H9 (cell line): ENCODE results near the gene CHCHD6. TPM values are rescaled to one million over a fixed set of nuclear protein-coding genes. Genes with fewer than 3 reads are reported as not detected.
A peak's percentile ranks its signal among the peaks of the same experiment; 100 is the strongest.

Experiments
- DNase-seq: peaks from one replicate; pipeline ENCODE4 v3.0.0-alpha.2; 2017
- H2AFZ ChIP-seq: one replicate; pipeline ENCODE4 v1.6.1; 2013; ENCODE audit warnings: mild to moderate bottlenecking, low read length, control low read depth, moderate library complexity
- H2AK5ac ChIP-seq: 2 replicates; pipeline ENCODE4 v1.6.1; 2013; ENCODE audit warnings: low read length, control low read depth, mixed read lengths; ENCODE audit not compliant: insufficient read length
- H2BK120ac ChIP-seq: one replicate; pipeline ENCODE4 v1.6.1; 2013; ENCODE audit warnings: low read depth, mild to moderate bottlenecking, low read length, control low read depth, inconsistent platforms; ENCODE audit not compliant: poor library complexity, severe bottlenecking
- H2BK12ac ChIP-seq: 2 replicates; pipeline ENCODE4 v1.6.1; 2013; ENCODE audit warnings: low read length, control low read depth, mixed read lengths, low read depth; ENCODE audit not compliant: insufficient read length
- H2BK15ac ChIP-seq: 2 replicates; pipeline ENCODE4 v1.6.1; 2013; ENCODE audit warnings: low read depth, low read length, control low read depth
- H2BK20ac ChIP-seq: one replicate; pipeline ENCODE4 v1.6.1; 2013; ENCODE audit warnings: low read depth, mild to moderate bottlenecking, low read length, control low read depth, inconsistent platforms; ENCODE audit not compliant: poor library complexity, severe bottlenecking
- H2BK5ac ChIP-seq: 2 replicates; pipeline ENCODE4 v1.6.1; 2013; ENCODE audit warnings: low read length, control low read depth, mixed read lengths; ENCODE audit not compliant: insufficient read length
- H3K14ac ChIP-seq: 2 replicates; pipeline ENCODE4 v1.6.1; 2013; ENCODE audit warnings: low read length, control low read depth; ENCODE audit not compliant: insufficient read depth
- H3K18ac ChIP-seq: 2 replicates; pipeline ENCODE4 v1.6.1; 2013; ENCODE audit warnings: low read depth, mild to moderate bottlenecking, mixed read lengths, low read length, control low read depth; ENCODE audit not compliant: insufficient read length
- H3K23ac ChIP-seq: 2 replicates; pipeline ENCODE4 v1.6.1; 2013; ENCODE audit warnings: low read length, control low read depth, mixed read lengths, low read depth; ENCODE audit not compliant: insufficient read length
- H3K23me2 ChIP-seq: 2 replicates; pipeline ENCODE4 v1.6.1; 2013; ENCODE audit warnings: low read depth, mild to moderate bottlenecking, mixed read lengths, low read length, control low read depth; ENCODE audit not compliant: insufficient read length, poor library complexity, severe bottlenecking
- H3K27ac ChIP-seq: 2 replicates; pipeline ENCODE4 v1.5.1; 2013; ENCODE audit warnings: low read length, control low read depth, mixed read lengths, low read depth; ENCODE audit not compliant: insufficient read length
- H3K27me3 ChIP-seq: 2 replicates; pipeline ENCODE4 v1.6.1; 2013; ENCODE audit warnings: low read length, control low read depth, inconsistent platforms; ENCODE audit not compliant: insufficient read depth
- H3K4ac ChIP-seq: 2 replicates; pipeline ENCODE4 v1.6.1; 2013; ENCODE audit warnings: low read depth, mild to moderate bottlenecking, control low read depth, inconsistent platforms, low read length, moderate library complexity
- H3K4me1 ChIP-seq: 2 replicates; pipeline ENCODE4 v1.6.1; 2013; ENCODE audit warnings: low read length, control low read depth, inconsistent platforms; ENCODE audit not compliant: insufficient read depth
- H3K4me2 ChIP-seq: 2 replicates; pipeline ENCODE4 v1.6.1; 2013; ENCODE audit warnings: low read length, control low read depth, mixed read lengths; ENCODE audit not compliant: insufficient read length, insufficient read depth
- H3K56ac ChIP-seq: 2 replicates; pipeline ENCODE4 v1.6.1; 2013; ENCODE audit warnings: low read depth, mild to moderate bottlenecking, mixed read lengths, low read length, control low read depth; ENCODE audit not compliant: insufficient read length
- H3K79me1 ChIP-seq: 2 replicates; pipeline ENCODE4 v1.6.1; 2013; ENCODE audit warnings: low read depth, mild to moderate bottlenecking, moderate library complexity, low read length, control low read depth, inconsistent platforms; ENCODE audit not compliant: insufficient read depth, poor library complexity, severe bottlenecking
- H3K79me2 ChIP-seq: 2 replicates; pipeline ENCODE4 v1.6.1; 2013; ENCODE audit warnings: low read length, control low read depth, inconsistent platforms; ENCODE audit not compliant: insufficient read depth
- H3K9ac ChIP-seq: 2 replicates; pipeline ENCODE4 v1.6.1; 2013; ENCODE audit warnings: low read length, control low read depth, mixed read lengths; ENCODE audit not compliant: insufficient read length; ENCODE audit errors: extremely low read depth
- H3K9me3 ChIP-seq: one replicate; pipeline ENCODE4 v1.6.1; 2013; ENCODE audit warnings: low read depth, low read length, inconsistent platforms; ENCODE audit not compliant: control insufficient read depth
- H3T11ph ChIP-seq: one replicate; pipeline ENCODE4 v1.6.1; 2013; ENCODE audit warnings: mild to moderate bottlenecking, low read length, control low read depth, inconsistent platforms
- H4K20me1 ChIP-seq: one replicate; pipeline ENCODE4 v1.6.1; 2013; ENCODE audit not compliant: control insufficient read depth, insufficient read length, insufficient read depth
- H4K5ac ChIP-seq: 2 replicates; pipeline ENCODE4 v1.6.1; 2013; ENCODE audit warnings: low read depth, mild to moderate bottlenecking, mixed read lengths, low read length, control low read depth; ENCODE audit not compliant: insufficient read length
- H4K8ac ChIP-seq: replicated peaks from 2 replicates; pipeline ENCODE4 v1.6.1; 2013; ENCODE audit warnings: low read length, control low read depth, mixed read lengths, low read depth; ENCODE audit not compliant: insufficient read length
- H4K91ac ChIP-seq: 2 replicates; pipeline ENCODE4 v1.6.1; 2013; ENCODE audit warnings: low read depth, mild to moderate bottlenecking, moderate library complexity, mixed read lengths, low read length, control low read depth; ENCODE audit not compliant: insufficient read length
- H3K27ac Mint-ChIP-seq, 3 experiments: 2 replicates in 2 of 3; 3 replicates in 1 of 3; pipeline ENCODE4 v1.8.0; 2020 to 2021; ENCODE audit warnings: mixed read lengths in 3 of 3, mild to moderate bottlenecking in 1 of 3, moderate library complexity in 1 of 3
- H3K27me3 Mint-ChIP-seq: 2 replicates; pipeline ENCODE4 v1.8.0; 2021; ENCODE audit warnings: low read depth, mild to moderate bottlenecking, moderate library complexity, mixed read lengths
- H3K36me3 Mint-ChIP-seq, 3 experiments: 2 replicates in 2 of 3; 3 replicates in 1 of 3; pipeline ENCODE4 v1.8.0; 2020 to 2021; ENCODE audit warnings: low read depth in 3 of 3, mixed read lengths in 3 of 3; ENCODE audit not compliant: insufficient read depth in 1 of 3
- H3K4me1 Mint-ChIP-seq, 2 experiments: 2 replicates each; pipeline ENCODE4 v1.8.0; 2020; ENCODE audit warnings: mixed read lengths in 2 of 2
- H3K4me3 Mint-ChIP-seq, 2 experiments: 2 replicates in 1 of 2; 3 replicates in 1 of 2; pipeline ENCODE4 v1.8.0; 2020 to 2021; ENCODE audit warnings: mild to moderate bottlenecking in 2 of 2, mixed read lengths in 2 of 2, moderate library complexity in 1 of 2
- H3K9me3 Mint-ChIP-seq, 2 experiments: 2 replicates in 1 of 2; 3 replicates in 1 of 2; pipeline ENCODE4 v1.8.0; 2020; ENCODE audit warnings: mild to moderate bottlenecking in 2 of 2, mixed read lengths in 2 of 2, moderate library complexity in 1 of 2
- CTCF ChIP-seq: fragments of 200-600 bp; sonication (generic); conservative IDR thresholded peaks from 3 replicates; pipeline ENCODE4 v1.8.0; 2021; ENCODE audit warnings: antibody characterized with exemption, mild to moderate bottlenecking
- WGBS: extraction: QIAGEN DNeasy Blood & Tissue Kit; methylation state at CpG from one replicate; pipeline ENCODE4 v1.1.7; 2013; ENCODE audit warnings: missing lambda C conversion rate, low lambda C conversion rate, mixed read lengths; ENCODE audit not compliant: insufficient read length; ENCODE audit errors: extremely low coverage; 5-methylcytosine and 5-hydroxymethylcytosine counted together
- total RNA-seq: library from RNA; stranded (reverse); gene quantifications from 2 replicates; pipeline ENCODE4 v1.2.1, GENCODE V29; 2021

The CHCHD6 gene
- total RNA-seq, 1 experiment from 2014 or later = 34.2 TPM

GRCh38 chr3:126742057-126742456 lies 38.0 kb downstream of the CHCHD6 start:
- H3K36me3 Mint-ChIP-seq = peaks cover 22 to 30% (median 23%) of the 10 kb centered on the region in 3 experiments
- Histone ChIP-seq H2BK120ac (no peak overlapping the region), H2BK12ac (no peak overlapping the region), H3K4ac (no peak overlapping the region), H2BK5ac (no peak overlapping the region), H2AFZ (no peak overlapping the region), H3K18ac (no peak overlapping the region), H3K79me2 (no peaks in the 10 kb centered on the region; the same call in 1 of the 2 replicates), H3T11ph (no peak overlapping the region), H3K9me3 (no peaks in the 10 kb centered on the region), H2AK5ac (no peak overlapping the region), H3K79me1 (no peaks in the 10 kb centered on the region), H3K23me2 (no peaks in the 10 kb centered on the region), H4K20me1 (no peaks in the 10 kb centered on the region), H3K27ac (no peak overlapping the region), H3K27me3 (no peaks in the 10 kb centered on the region), H2BK20ac (no peak overlapping the region), H3K23ac (no peak overlapping the region), H2BK15ac (no peak overlapping the region), H3K9ac (no peak overlapping the region), H3K14ac (no peak overlapping the region), H4K91ac (no peak overlapping the region), H3K4me2 (no peak overlapping the region), H4K8ac (no peak overlapping the region), H3K4me1 (no peaks in the 10 kb centered on the region), H4K5ac (no peak overlapping the region), H3K56ac (no peak overlapping the region)
- H3K9me3 Mint-ChIP-seq = peaks cover 4% of the 10 kb centered on the region in 2 experiments; a peak in 3 of 5 replicates
- H3K27ac Mint-ChIP-seq = peak overlapping the region in 1 of 3 experiments; percentile 44; a peak in 2 of 7 replicates
- no peaks in the 10 kb centered on the region for H3K27me3 Mint-ChIP-seq
- H3K4me1 Mint-ChIP-seq = peaks cover 0 to 4% of the 10 kb centered on the region in 2 experiments; a peak in 3 of 4 replicates
- H3K4me3 Mint-ChIP-seq = no peak overlapping the region
- TF ChIP-seq CTCF = no peak
- WGBS = no CpG with 5 or more reads among the region's 5 CpGs
- no peak for DNase-seq
